A673 (cell line): Measurements from ENCODE around the gene CLASP1. TPM values are rescaled to one million over a fixed set of nuclear protein-coding genes. Genes with fewer than 3 reads are reported as not detected.

Experiments
- BruUV-seq: library from RNA; stranded (reverse); fragments of 400-500 nt; replicated peaks from 2 replicates; lab custom pipeline; 2021; lab: Mats Ljungman, UMichigan
- CTCF ChIA-PET: fragments of 300-600 bp; sonication (Branson Sonifier 250); formaldehyde crosslinking; loops from one replicate; lab custom pipeline; 2022; ENCODE audit warnings: antibody characterized with exemption; lab: Charles Lee
- POLR2A ChIA-PET: fragments of 300-600 bp; sonication (Branson Sonifier 250); formaldehyde crosslinking; loops from one replicate; lab custom pipeline; 2022; ENCODE audit warnings: antibody characterized with exemption; ENCODE audit not compliant: low non-redundant PET; lab: Charles Lee
- DNase-seq: peaks from one replicate; pipeline ENCODE4 v3.0.0-alpha.2; 2015; ENCODE audit warnings: low spot score
- H3K27ac ChIP-seq: fragments of 200-600 bp; sonication (generic); 2 replicates; pipeline ENCODE4 v1.5.1; 2016; ENCODE audit warnings: mixed run types, low read depth, mild to moderate bottlenecking, mixed read lengths, antibody characterized with exemption, low read length; ENCODE audit not compliant: poor library complexity, severe bottlenecking
- H3K27me3 ChIP-seq: fragments of 200-600 bp; sonication (generic); replicated peaks from 2 replicates; pipeline ENCODE4 v1.6.1; 2017; ENCODE audit warnings: mixed run types, low read depth, mild to moderate bottlenecking, mixed read lengths, antibody characterized with exemption, low read length; ENCODE audit not compliant: insufficient read depth, poor library complexity
- H3K36me3 ChIP-seq: fragments of 200-600 bp; sonication (generic); 2 replicates; pipeline ENCODE4 v1.6.1; 2016; ENCODE audit warnings: mixed run types, mild to moderate bottlenecking, mixed read lengths, antibody characterized with exemption, low read length; ENCODE audit not compliant: insufficient read depth, poor library complexity, severe bottlenecking
- H3K4me1 ChIP-seq: fragments of 200-600 bp; sonication (generic); 2 replicates; pipeline ENCODE4 v1.6.1; 2017; ENCODE audit warnings: mixed run types, mild to moderate bottlenecking, mixed read lengths, antibody characterized with exemption, low read length; ENCODE audit not compliant: insufficient read depth, poor library complexity, severe bottlenecking
- H3K4me3 ChIP-seq: fragments of 200-600 bp; sonication (generic); 2 replicates; pipeline ENCODE4 v1.5.1; 2016; ENCODE audit warnings: low read depth, mixed run types, mild to moderate bottlenecking, mixed read lengths, low read length; ENCODE audit not compliant: poor library complexity, severe bottlenecking
- H3K9me3 ChIP-seq: fragments of 200-600 bp; sonication (generic); 2 replicates; pipeline ENCODE4 v1.6.1; 2016; ENCODE audit warnings: mixed run types, low read depth, mild to moderate bottlenecking, mixed read lengths, antibody characterized with exemption, low read length; ENCODE audit not compliant: poor library complexity, severe bottlenecking
- EZH2 ChIP-seq: fragments of 200-600 bp; sonication (generic); IDR thresholded peaks from 2 replicates; pipeline ENCODE4 v1.6.1; 2017; ENCODE audit warnings: borderline replicate concordance, low read depth, mild to moderate bottlenecking, mixed read lengths, antibody characterized with exemption, low read length; ENCODE audit not compliant: poor library complexity, severe bottlenecking
- intact Hi-C: fragments of 100-400 bp; cut with micrococcal nuclease; formaldehyde crosslinking; loops from one replicate; pipeline ENCODE4 v1.10.0; 2022; ENCODE audit not compliant: unreplicated experiment
- total RNA-seq: library from RNA; stranded (reverse); gene quantifications from 2 replicates; pipeline ENCODE4 v1.2.3, GENCODE V29; 2021
- TF ChIP-seq, protein P1 (sequence below): fragments of 300-800, 200-600 bp; sonication (generic); conservative IDR thresholded peaks from 2 replicates; pipeline ENCODE4 v1.5.1; 2017; ENCODE audit warnings: low read depth, mild to moderate bottlenecking, antibody characterized with exemption, low read length, moderate library complexity, mixed read lengths

The CLASP1 gene
- total RNA-seq, 1 experiment from 2014 or later: 69.1 TPM

DNA sequence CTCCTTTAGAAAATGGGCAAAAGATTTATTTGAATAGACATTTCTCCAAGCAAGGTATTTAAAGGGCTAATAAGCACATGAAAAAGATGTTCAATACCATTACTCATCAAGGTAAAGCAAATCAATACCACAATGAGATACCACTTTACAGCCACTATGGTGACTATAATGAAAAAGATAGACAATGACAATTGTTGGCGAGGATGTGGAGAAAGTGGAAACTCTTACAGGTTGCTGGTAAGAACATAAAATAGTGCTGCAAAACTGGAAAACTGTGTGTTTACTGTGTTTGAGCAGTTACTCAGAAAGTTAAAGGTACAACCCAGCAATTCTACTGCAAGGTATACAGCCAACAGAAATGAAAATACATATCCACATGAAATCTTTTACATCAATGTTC lies 150.5 kb downstream of the CLASP1 start:
- ChIA-PET POLR2A (no interaction called here), CTCF (no interaction called here)
- Histone ChIP-seq H3K4me3 (no peak overlapping the region), H3K9me3 (peaks cover 6% of the 10 kb centered on the region), H3K27ac (no peak overlapping the region), H3K27me3 (no peaks in the 10 kb centered on the region), H3K4me1 (peaks cover 24% of the 10 kb centered on the region), H3K36me3 (peaks cover 22% of the 10 kb centered on the region)
- no peak for DNase-seq
- TF ChIP-seq, protein P1, sequence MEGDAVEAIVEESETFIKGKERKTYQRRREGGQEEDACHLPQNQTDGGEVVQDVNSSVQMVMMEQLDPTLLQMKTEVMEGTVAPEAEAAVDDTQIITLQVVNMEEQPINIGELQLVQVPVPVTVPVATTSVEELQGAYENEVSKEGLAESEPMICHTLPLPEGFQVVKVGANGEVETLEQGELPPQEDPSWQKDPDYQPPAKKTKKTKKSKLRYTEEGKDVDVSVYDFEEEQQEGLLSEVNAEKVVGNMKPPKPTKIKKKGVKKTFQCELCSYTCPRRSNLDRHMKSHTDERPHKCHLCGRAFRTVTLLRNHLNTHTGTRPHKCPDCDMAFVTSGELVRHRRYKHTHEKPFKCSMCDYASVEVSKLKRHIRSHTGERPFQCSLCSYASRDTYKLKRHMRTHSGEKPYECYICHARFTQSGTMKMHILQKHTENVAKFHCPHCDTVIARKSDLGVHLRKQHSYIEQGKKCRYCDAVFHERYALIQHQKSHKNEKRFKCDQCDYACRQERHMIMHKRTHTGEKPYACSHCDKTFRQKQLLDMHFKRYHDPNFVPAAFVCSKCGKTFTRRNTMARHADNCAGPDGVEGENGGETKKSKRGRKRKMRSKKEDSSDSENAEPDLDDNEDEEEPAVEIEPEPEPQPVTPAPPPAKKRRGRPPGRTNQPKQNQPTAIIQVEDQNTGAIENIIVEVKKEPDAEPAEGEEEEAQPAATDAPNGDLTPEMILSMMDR: no peak
- TF ChIP-seq EZH2: no peak
- intact Hi-C loops: no loop called here
- BruUV-seq: no TSS peak

DNA sequence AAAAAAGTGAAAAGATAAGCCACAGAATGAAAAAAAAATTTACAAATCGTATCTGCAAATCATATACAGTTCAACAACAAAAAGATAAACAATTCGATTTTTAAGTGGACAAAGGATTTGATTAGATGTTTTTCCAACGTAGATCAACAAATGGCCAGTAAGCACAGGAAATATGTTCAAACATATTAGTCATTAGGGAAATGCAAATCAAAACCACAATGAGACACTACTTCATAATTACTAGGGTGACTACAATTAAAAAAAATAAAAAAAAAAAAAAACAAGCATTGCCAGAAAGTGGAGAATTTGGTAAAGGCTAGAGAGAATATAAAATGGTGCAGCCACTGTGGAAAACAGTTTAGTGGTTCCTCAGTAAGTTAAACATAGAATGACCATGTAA lies 156.9 kb downstream of the CLASP1 start:
- no TSS peak for BruUV-seq
- CTCF ChIA-PET: interaction anchor here (0.7 kb wide), 1 partner anchor 62 kb away, joined by 3 read pairs; no protein-coding TSS in a partner anchor
- POLR2A ChIA-PET: no interaction called here
- Histone ChIP-seq H3K4me3 (no peak overlapping the region), H3K4me1 (peaks cover 46% of the 10 kb centered on the region), H3K9me3 (no peaks in the 10 kb centered on the region), H3K27ac (no peak overlapping the region), H3K27me3 (no peaks in the 10 kb centered on the region), H3K36me3 (peaks cover 4% of the 10 kb centered on the region)
- intact Hi-C loops: no loop called here
- no peak for DNase-seq
- TF ChIP-seq, protein P1: no peak
- no peak for TF ChIP-seq EZH2

DNA sequence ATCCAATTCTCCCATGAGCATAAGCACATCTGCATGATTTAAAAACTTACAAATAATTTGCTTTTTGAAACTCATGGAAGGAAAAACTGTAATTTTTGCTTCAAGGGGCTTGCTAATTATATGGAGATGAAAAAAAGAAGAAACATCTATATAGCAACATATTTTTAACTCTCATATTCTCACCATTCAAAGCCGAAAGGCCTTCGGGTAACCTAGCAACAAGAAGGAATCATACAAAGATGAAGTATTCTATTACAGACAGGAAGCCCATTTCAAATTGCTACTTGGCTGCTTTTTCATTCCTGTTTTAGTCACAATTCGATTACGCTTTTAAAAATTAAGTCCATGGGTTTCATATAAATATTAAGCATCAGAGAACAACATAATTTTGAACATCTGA lies 157.7 kb downstream of the CLASP1 start:
- H3K9me3 ChIP-seq: no peaks in the 10 kb centered on the region
- peak; percentile 42 for DNase-seq
- no peak for TF ChIP-seq EZH2
- TF ChIP-seq, protein P1: no peak
- no peak overlapping the region for H3K4me3 ChIP-seq
- intact Hi-C loops: no loop called here
- CTCF ChIA-PET: no interaction called here
- no peaks in the 10 kb centered on the region for H3K27me3 ChIP-seq
- no peaks in the 10 kb centered on the region for H3K36me3 ChIP-seq
- peaks cover 46% of the 10 kb centered on the region for H3K4me1 ChIP-seq
- POLR2A ChIA-PET: no interaction called here
- BruUV-seq: no TSS peak
- H3K27ac ChIP-seq: peak overlapping the region; percentile 35
